ENCODE data around the gene SPSB2.
A peak's percentile ranks its signal among the peaks of the same experiment; 100 is the strongest.

SPSB2 gene

DNA sequence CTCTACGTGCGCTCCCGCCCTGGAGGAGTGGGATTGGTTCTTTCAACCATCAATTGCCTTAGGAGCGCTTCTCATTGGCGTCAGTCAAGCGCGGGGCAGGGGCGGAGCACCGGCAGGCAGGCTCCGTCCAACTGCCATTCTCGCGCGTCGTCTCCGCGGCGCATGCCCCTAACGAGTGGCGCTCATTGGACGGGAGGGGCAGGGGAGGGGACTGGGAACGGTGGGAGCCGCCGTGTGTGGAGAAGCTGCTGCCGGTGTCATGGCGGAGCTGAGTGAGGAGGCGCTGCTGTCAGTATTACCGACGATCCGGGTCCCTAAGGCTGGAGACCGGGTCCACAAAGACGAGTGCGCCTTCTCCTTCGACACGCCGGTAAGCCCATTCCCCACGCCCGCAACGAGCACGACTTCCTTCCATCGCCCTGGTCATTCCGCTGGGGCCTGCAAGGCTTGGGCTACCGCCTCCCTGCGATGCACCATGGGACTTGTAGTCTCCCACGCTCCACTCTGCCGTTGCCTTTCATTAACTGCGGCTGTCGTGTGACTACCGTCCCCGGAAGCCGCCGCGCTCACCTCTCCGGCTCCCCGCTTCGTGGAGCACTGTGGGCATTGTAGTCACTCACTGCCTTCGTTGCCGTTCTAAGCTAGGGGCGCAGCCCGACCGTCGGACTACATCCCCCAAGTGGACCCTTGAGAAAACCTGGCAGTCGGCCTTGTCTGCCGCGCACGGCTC lies 21.0 kb downstream of the SPSB2 start, which contains the start of gene USP5:
TSS of gene USP5 (plus strand) at position 230 of the 730 bp plus-strand sequence. CDS start at position 260, 30 bp downstream.
- peak; percentile 93 for DNase-seq (ENCODE audit: low read depth, low spot score)

DNA sequence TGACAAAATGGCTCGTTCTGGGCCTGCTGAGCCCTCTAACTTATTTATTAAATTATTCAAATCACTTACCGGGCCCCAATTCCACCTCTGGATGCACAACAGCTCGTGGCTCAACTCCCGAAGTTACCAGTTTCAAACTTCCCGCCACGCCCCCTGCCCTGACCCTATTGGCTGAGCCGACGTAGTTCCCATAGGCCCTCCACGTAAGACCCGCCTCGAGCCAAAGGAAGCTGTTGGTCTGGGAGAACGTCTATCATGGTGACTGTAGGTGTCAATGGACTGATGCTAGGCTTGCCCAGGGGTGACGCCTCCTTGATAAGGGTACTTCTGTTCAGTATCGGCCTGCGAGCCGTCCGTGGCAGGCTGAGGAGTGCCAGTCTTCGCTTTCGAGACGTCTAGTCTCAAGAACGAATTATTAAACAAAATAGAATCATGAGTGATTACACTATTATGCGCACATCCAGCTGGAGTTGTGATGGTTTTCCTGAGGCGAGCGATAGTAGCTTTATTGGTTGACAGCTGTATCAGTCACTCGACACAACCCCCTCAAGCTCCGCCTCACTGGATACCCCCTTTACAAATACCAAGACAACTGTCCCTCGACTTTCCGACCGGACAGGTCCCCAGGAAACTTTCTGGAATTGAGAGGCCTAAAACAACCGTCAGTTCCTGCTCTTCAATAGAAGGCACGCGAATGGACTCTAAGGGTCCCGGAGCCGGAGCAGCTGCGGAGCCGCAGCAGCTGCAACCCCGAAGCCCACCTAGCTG lies 21.8 kb downstream of the SPSB2 start, which contains the start of gene CDCA3:
TSS of gene CDCA3 (minus strand) at position 134 of the 768 bp plus-strand sequence. CDS start 334 bp downstream, outside the sequence.
- peak; percentile 77 for DNase-seq (ENCODE audit: low read depth, low spot score)

GRCh38 chr12:6850796-6851152 lies 22.3 kb downstream of the SPSB2 start:
- no peak for DNase-seq (ENCODE audit: low read depth, low spot score)

- no peak for DNase-seq (ENCODE audit: low read depth, low spot score)
These were observed 23.0 kb downstream of the SPSB2 start for GRCh38 chr12:6849976-6850560.

DNA sequence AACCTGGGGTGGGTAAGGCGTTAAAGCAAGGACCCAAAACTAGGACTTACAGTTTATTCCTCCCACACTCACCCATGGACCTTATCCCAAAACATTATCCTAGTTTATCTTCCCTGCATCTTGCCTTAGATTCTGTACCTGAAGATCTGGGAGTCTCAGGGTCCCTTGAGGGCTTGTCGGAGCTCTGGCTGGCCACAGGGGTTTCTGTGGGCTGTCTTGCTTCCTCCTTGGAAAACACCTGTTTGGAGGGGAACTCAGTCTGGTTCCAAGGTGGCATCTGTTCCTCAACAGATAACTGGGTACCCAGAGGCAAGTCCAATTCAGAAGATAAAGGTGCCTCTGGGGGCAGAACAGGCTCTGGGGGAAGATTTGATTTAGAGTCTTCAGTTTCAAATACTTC lies 23.7 kb downstream of the SPSB2 start:
- DNase-seq (ENCODE audit: low read depth, low spot score), result no peak

DNA sequence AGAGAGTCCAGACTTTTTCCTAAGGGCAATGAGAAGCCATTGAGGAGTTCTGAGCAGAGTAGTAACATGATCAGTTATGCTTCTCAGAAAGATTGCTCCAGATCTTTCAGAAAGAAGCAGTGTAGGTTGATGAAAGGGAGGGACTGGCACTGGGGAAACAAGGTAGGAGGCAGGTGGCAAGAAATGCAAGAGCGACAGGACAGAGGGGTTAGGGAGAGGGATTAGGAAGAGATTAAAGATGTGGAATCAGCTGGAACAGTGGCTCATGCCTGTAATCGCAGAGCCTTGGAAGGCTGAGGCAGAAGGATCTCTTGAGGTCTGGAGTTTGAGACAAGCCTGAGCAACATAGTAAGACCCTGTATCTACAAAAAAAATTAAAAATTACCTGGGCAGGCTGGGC lies 25.4 kb downstream of the SPSB2 start:
- no peak for DNase-seq (ENCODE audit: low read depth, low spot score)

DNA sequence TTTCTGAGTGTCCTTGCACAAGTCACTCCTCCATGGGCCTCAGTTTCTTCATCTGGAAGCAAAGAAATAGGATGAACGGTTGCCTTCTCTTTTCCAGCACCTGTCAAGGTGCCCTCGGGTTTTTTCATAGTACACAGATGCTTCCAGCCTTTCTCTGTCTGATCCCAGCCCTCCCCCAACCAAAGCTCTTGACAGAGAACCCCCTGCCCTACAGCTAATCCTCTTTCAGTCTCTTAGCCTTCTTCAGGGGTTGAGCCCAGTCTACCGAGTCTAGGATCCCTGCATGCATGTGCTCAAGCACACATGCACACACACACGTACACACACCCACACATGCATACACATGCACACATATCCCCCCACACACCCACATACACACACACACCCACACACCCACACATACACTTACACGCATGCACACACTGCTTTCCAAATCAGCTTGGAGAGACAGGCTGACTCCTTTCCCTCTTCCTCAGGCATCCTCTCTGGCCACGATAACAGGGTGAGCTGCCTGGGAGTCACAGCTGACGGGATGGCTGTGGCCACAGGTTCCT lies 26.7 kb downstream of the SPSB2 start:
- no peak for DNase-seq (ENCODE audit: low read depth, low spot score)

DNA sequence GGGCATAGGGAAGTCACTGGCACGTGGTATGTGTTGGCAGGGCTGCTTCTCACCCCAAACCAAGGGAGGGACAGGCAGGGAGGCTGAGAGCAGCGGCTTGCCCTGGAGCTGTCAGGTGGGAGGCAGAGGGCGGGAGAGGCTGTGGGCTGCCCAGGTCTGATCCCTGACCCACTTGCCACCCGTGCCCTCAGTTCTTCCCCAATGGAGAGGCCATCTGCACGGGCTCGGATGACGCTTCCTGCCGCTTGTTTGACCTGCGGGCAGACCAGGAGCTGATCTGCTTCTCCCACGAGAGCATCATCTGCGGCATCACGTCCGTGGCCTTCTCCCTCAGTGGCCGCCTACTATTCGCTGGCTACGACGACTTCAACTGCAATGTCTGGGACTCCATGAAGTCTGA lies 27.7 kb downstream of the SPSB2 start:
- DNase-seq (ENCODE audit: low read depth, low spot score), result no peak

GRCh38 chr12:6843118-6843902 lies 29.8 kb downstream of the SPSB2 start:
- no peak for DNase-seq (ENCODE audit: low read depth, low spot score)

DNA sequence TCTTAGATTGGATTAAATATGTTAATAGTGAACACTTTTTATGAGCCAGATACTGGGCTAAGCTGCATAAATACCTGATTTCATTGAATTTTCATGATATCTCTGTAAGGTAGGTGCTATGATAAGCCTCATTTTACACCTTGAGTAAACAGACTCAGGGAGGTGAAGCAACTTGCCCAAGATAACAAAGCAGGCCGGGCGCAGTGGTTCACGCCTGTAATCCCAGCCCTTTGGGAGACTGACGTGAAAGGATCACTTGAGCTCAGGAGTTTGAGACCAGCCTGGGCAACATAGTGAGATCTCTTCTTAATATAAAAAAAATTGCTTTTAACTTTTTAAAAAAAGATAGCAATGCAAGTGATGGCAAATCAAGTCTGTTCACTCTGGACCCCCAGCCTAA lies 31.0 kb downstream of the SPSB2 start:
- DNase-seq (ENCODE audit: low read depth, low spot score), result no peak

- no peak for DNase-seq (ENCODE audit: low read depth, low spot score)
These were observed 32.2 kb downstream of the SPSB2 start, which contains the start of gene GNB3 for GRCh38 chr12:6840761-6841515. Gene GNB3, plus strand, starts transcription at chr12:6840925. Its CDS starts 363 bp downstream, at chr12:6841288.

DNA sequence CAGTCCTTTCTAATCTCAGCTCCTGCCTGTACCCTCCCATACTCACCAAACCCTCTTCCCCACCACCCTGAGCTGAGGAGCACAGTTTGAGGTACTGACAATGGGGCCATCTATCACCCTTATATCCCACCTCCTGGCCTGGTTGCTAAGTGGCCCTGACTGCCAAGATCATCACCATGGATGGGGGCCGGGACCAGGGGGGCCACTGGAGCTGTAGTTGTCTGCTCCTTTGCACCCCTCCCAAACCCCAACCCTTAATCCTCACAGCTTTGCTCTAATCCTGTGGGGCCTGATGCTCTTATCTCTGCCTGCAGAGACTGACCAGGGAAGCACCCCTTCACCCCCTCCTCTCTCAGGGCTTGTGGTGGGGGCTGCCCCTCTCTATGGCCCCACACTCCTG lies 32.8 kb downstream of the SPSB2 start:
- no peak for DNase-seq (ENCODE audit: low read depth, low spot score)

DNA sequence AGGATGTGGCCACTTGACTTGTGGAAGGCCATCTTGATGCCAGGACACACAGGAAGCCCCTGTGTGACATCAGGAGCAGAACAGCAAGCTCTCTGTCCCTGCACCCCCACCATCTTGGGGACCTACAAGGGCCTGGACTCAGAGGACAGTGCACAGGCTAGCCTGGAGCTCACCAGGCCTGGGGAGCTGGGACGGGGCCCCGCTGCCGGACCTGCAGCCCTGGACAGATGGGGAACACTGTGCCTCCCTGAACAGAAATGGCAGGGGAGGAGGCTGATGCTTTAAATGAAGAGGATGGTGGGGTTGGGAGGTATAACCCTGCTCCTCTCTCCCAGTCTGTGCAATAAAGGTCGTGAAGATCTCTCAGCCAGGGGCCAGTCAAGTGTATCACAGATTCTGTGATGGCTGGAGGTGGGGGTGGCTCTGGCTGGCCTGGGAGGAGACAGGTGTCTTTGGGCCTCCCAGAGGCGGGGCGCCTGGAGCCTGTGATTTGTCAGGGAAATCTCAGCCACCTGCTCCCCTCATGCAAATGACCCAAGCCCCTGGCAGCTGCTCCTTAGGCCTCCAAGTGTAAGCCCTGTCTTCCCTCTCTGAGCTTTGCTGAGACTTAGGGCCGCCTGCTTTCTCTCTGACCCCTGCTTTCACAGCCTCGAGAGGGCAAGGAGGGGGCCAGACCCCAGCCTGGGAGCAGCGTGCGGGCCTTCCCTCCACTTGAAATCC lies 33.5 kb downstream of the SPSB2 start:
- DNase-seq (ENCODE audit: low read depth, low spot score), result no peak

DNA sequence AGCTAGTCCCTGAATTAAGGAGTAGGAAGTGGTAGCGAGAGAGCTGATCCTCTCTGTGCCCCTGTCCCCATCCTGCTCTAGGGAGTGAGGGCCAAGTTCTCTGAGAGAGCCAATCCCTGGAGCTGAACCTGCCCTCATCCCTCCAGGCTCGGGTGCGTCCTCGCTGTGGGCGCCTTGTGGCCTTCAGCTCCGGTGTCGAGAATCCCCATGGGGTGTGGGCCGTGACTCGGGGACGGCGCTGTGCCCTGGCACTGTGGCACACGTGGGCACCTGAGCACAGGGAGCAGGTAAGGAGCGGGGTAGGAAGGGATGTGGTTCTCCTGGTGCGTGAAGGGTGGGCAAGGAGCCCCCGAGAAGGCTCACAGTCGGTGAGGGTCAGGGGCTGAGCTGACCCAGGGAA lies 34.2 kb downstream of the SPSB2 start:
- no peak for DNase-seq (ENCODE audit: low read depth, low spot score)

DNA sequence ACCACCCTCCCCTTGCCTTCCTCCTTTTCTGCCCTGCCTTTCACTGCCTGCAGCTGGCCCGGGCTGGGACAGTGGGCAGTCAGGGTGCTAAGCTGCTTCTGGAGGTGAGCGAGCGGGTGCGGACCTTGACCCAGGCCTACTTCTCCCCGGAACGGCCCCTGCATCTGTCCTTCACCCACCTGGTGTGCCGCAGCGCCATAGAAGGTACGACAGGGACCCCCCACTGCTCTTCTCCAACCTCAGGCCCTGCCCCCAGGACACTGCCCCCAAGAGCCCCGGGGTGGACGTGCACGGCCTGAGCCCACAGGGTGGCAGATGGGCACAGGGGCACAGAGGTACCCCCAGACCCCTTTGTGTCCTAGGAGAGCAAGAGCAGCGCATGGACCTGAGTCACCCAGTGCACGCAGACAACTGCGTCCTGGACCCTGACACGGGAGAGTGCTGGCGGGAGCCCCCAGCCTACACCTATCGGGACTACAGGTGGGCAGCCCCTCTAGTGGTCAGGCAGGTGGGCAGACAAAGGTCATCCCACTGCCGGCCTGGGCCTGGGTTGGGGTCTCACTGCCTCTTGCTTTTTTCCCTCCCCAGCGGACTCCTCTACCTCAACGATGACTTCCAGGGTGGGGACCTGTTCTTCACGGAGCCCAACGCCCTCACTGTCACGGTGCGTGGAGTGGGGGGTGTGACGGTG lies 35.6 kb downstream of the SPSB2 start:
- no peak for DNase-seq (ENCODE audit: low read depth, low spot score)

GRCh38 chr12:6836851-6837250 lies 36.3 kb downstream of the SPSB2 start:
- no peak for DNase-seq (ENCODE audit: low read depth, low spot score)

DNA sequence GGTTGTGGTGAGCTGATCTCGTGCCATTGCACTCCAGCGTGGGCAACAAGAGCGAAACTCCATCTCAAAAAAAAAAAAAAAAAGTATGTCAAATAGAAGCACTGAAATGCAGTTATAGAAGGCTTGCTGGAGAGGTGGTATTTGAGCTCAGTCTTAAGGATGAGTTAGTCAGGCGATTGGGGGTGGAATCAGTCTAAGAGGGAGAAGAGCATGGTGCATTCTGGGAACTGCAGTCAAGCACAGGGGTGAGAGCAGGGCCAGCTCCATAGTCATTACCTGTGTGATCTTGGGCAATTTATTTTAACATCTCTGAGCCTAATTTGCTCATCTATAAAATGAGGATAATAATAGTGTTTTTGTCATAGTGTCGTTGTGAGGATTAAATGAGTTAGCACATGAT lies 38.2 kb downstream of the SPSB2 start:
- DNase-seq (ENCODE audit: low read depth, low spot score), result no peak

DNA sequence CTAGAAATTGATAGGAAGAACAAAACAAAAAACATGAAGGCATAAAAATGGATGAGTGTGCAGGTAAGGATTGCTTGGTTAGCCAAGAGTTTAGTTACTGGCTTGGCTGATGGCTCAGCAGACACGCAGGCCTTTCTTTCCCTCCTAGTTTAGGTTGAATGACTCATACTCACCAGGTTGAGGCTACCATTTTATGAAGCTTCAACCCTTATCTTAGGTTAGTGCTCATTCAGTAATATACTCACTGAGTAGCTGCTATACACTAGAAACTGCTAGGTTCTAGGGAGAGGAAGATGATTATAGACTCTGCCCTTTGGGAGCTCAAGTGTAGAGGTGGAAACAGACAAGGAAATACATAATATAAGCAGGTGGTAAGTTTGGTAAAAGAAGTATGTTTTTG lies 38.8 kb downstream of the SPSB2 start:
- DNase-seq (ENCODE audit: low read depth, low spot score), result no peak

DNA sequence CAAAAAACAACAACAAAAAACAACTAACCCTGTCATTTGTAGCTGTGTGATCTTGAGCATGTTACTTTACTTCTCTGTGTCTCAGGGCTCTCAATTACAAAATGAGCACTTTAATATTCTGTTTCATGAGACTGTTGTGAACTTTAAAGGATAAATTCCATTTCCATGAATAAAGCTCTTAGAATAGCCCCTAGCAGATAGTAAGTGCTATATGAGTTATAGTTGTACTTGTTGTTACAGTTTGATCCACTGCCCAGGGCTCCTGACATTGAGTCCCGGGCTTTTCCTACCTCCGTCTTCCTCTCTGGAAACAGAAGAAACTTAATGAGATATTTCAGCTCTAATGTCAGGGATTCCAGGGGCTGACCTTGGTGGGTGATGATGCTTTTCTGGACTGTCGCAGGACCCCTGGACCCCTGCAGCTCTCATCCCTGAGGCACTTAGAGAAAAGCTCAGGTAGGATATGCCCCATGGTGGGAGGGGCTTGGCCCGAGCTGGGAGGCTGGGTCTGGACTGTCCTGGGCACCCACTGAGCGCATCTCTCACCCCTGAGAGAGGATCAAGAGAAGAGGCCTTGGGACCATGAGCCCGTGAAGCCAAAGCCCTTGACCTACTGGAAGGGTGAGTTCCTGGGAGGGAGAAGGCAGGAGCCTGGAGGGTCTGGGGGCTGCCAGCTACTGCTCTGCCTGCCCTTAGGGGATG lies 39.8 kb downstream of the SPSB2 start:
- no peak for DNase-seq (ENCODE audit: low read depth, low spot score)
